Omental fat pad (tissue), 4 donors: Measurements from ENCODE around the gene PDCD11. TPM values are rescaled to one million over a fixed set of nuclear protein-coding genes. Genes with fewer than 3 reads are reported as not detected.

ENCODE experiments used
- ATAC-seq: fragments of 150-250 bp; one replicate; pipeline ENCODE4 v1.9.1; 2016; ENCODE audit warnings: mild to moderate bottlenecking, moderate library complexity; ENCODE audit not compliant: low FRiP score
- DNase-seq: peaks from one replicate; pipeline ENCODE4 v3.0.0-alpha.2; 2019; ENCODE audit warnings: low spot score
- total RNA-seq, 4 donors: library from RNA; depleted of rRNA; stranded (reverse); fragments of >200 nt; gene quantifications; one replicate each; pipeline ENCODE4 v1.1.0, GENCODE V29; 2016
- TF ChIP-seq, protein P1 (sequence below), 3 donors: fragments of 450-650 bp; IDR thresholded peaks; one replicate each; pipeline ENCODE4 v1.5.1; 2016 to 2017; ENCODE audit warnings: antibody characterized with exemption in 3 of 3, mild to moderate bottlenecking in 3 of 3, moderate library complexity in 2 of 3

The PDCD11 gene
- total RNA-seq, 4 donors from 2014 or later = 16.1 to 55.2 (median 23.8) TPM

- TF ChIP-seq, protein P1, sequence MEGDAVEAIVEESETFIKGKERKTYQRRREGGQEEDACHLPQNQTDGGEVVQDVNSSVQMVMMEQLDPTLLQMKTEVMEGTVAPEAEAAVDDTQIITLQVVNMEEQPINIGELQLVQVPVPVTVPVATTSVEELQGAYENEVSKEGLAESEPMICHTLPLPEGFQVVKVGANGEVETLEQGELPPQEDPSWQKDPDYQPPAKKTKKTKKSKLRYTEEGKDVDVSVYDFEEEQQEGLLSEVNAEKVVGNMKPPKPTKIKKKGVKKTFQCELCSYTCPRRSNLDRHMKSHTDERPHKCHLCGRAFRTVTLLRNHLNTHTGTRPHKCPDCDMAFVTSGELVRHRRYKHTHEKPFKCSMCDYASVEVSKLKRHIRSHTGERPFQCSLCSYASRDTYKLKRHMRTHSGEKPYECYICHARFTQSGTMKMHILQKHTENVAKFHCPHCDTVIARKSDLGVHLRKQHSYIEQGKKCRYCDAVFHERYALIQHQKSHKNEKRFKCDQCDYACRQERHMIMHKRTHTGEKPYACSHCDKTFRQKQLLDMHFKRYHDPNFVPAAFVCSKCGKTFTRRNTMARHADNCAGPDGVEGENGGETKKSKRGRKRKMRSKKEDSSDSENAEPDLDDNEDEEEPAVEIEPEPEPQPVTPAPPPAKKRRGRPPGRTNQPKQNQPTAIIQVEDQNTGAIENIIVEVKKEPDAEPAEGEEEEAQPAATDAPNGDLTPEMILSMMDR (IDR thresholded peaks at IDR 0.05) = no peak
- no peak for ATAC-seq
- no peak for DNase-seq
Observed at GRCh38 chr10:103367379-103367781, 29.0 kb upstream of the PDCD11 start.

GRCh38 chr10:103367782-103368518, 28.5 kb upstream of the PDCD11 start, which contains the start of gene TAF5:
TAF5 (plus strand) TSS chr10:103367976; CDS start chr10:103367990, 14 bp downstream.
- TF ChIP-seq, protein P1 (IDR thresholded peaks at IDR 0.05) = no peak

DNA sequence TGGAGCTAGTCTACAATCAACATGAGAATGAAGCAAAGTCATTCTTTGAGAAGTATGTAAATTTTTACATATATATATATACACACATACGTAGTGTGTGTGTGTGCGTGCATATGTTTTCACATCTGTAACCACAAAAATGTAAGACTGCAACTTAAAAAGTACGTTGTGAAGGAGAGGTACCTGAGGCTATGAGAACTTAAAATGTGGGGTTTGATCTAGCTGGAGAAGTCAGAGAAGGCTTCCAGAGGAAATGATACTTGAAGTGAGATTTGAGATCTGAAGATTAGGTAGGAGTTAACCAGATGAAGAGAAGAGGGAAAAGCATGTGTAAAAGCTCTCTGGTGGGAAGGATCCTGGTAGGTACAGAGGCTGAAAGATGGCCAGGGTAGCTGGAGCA, 22.9 kb upstream of the PDCD11 start:
- ATAC-seq = no peak
- TF ChIP-seq, protein P1 (IDR thresholded peaks at IDR 0.05) = no peak
- DNase-seq = no peak

More at GRCh38 chr10:103367782-103368518, 28.5 kb upstream of the PDCD11 start, which contains the start of gene TAF5:
- ATAC-seq (peak; percentile 87), DNase-seq (peak; percentile 64)

GRCh38 chr10:103374263-103374662, 22.2 kb upstream of the PDCD11 start:
- ATAC-seq (no peak), DNase-seq (no peak)
- TF ChIP-seq, protein P1 (IDR thresholded peaks at IDR 0.05) = no peak

GRCh38 chr10:103382769-103383168, 13.7 kb upstream of the PDCD11 start:
- TF ChIP-seq, protein P1 (IDR thresholded peaks at IDR 0.05) = no peak
- DNase-seq = no peak
- ATAC-seq = no peak

- TF ChIP-seq, protein P1 (IDR thresholded peaks at IDR 0.05) = no peak
- DNase-seq = no peak
Observed at GRCh38 chr10:103394180-103394579, 2.2 kb upstream of the PDCD11 start.

DNA sequence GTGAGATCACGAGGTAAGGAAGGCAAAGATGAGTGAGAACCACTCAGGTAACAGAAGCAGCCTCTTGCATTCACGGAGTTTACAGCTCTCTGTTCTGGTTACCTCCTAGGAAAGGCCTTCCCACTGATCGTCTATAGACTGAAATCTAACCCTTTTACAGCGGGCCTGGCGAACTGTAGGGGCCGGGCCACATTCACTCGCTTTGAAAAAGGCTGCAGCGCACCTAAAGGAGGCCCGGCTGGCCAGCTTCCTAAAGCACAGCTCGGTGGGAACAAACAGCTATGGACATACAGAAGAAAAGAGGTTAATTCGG, 716 bp upstream of the PDCD11 start:
- DNase-seq (no peak), ATAC-seq (no peak)
- TF ChIP-seq, protein P1 (IDR thresholded peaks at IDR 0.05) = no peak

More at GRCh38 chr10:103394180-103394579, 2.2 kb upstream of the PDCD11 start:
- ATAC-seq = no peak
